ENCODE data around the gene PAOX. TPM values are rescaled to one million over a fixed set of nuclear protein-coding genes. Genes with fewer than 3 reads are reported as not detected.
A peak's percentile ranks its signal among the peaks of the same experiment; 100 is the strongest.

PAOX gene
- total and polyA plus RNA-seq, 2 of the 13 experiments (the other 11 are each of a cell fraction or from before 2014, with no cell fraction given), result 0.49 to 0.77 TPM

DNA sequence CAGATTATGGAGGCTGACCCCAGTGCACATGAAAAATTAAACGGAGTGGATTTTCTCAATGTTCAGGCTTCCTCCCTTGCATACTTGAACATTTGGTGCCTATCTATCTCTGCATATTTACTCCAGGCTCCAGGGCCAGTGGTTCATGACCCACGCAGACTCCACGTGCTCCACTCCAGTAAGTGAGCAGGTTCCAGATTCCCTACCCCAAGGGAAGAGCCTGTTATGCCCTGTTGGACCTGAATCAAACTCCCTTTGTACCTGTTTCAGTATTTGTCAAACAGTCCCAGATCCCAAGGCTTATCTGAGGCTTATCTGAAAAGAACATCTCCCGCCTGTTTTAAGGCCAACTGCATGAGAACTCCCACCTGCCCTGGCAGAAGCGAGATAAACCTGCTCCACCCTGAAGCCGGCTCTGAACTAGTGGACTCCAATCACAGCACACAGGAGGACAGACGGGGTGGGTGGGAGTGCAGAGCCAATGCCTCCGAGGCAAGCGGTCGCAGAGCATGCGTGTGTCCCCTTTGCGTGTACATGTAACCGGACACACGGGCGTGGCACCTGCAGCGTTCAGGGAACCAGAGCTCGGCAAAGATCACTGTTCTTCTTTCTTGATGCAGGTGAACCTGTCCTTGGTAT, 19.0 kb upstream of the PAOX start (continued):
- TF ChIP-seq, protein P1, sequence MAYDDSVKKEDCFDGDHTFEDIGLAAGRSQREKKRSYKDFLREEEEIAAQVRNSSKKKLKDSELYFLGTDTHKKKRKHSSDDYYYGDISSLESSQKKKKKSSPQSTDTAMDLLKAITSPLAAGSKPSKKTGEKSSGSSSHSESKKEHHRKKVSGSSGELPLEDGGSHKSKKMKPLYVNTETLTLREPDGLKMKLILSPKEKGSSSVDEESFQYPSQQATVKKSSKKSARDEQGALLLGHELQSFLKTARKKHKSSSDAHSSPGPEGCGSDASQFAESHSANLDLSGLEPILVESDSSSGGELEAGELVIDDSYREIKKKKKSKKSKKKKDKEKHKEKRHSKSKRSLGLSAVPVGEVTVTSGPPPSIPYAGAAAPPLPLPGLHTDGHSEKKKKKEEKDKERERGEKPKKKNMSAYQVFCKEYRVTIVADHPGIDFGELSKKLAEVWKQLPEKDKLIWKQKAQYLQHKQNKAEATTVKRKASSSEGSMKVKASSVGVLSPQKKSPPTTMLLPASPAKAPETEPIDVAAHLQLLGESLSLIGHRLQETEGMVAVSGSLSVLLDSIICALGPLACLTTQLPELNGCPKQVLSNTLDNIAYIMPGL (CRISPR knock-in tag; IDR thresholded peaks at IDR 0.05; ENCODE audit: borderline replicate concordance in 1 of 2, low read depth in 1 of 2), result no peak
- TF ChIP-seq ARNT2 (CRISPR knock-in tag; IDR thresholded peaks at IDR 0.05; ENCODE audit: low read depth) (peak; percentile 57; the same call in 1 of the 2 replicates), ZNF253 (CRISPR knock-in tag; IDR thresholded peaks at IDR 0.05; ENCODE audit: borderline replicate concordance) (no peak), ZNF781 (CRISPR knock-in tag; IDR thresholded peaks at IDR 0.05; ENCODE audit: borderline replicate concordance, not compliant biosample characterization) (no peak), ZNF205 (CRISPR knock-in tag; IDR thresholded peaks at IDR 0.05) (0 out of 2 replicates have a peak, but pooled peaks have one; percentile 9), ZNF724P (CRISPR knock-in tag; IDR thresholded peaks at IDR 0.05; ENCODE audit: borderline replicate concordance) (0 out of 2 replicates have a peak, but pooled peaks have one; percentile 59), ZNF678 (CRISPR knock-in tag; IDR thresholded peaks at IDR 0.05) (no peak), SP1 (IDR thresholded peaks at IDR 0.05) (no peak), SP1 (CRISPR knock-in tag; IDR thresholded peaks at IDR 0.05) (peak; percentile 4; the same call in 1 of the 2 replicates), ZNF546 (CRISPR knock-in tag; conservative IDR thresholded peaks at IDR 0.05) (0 out of 2 replicates have a peak, but pooled peaks have one; percentile 20)
- TF ChIP-seq, protein P2, sequence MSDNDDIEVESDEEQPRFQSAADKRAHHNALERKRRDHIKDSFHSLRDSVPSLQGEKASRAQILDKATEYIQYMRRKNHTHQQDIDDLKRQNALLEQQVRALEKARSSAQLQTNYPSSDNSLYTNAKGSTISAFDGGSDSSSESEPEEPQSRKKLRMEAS (IDR thresholded peaks at IDR 0.05), result peak; percentile 78
- TF ChIP-seq, protein P3, sequence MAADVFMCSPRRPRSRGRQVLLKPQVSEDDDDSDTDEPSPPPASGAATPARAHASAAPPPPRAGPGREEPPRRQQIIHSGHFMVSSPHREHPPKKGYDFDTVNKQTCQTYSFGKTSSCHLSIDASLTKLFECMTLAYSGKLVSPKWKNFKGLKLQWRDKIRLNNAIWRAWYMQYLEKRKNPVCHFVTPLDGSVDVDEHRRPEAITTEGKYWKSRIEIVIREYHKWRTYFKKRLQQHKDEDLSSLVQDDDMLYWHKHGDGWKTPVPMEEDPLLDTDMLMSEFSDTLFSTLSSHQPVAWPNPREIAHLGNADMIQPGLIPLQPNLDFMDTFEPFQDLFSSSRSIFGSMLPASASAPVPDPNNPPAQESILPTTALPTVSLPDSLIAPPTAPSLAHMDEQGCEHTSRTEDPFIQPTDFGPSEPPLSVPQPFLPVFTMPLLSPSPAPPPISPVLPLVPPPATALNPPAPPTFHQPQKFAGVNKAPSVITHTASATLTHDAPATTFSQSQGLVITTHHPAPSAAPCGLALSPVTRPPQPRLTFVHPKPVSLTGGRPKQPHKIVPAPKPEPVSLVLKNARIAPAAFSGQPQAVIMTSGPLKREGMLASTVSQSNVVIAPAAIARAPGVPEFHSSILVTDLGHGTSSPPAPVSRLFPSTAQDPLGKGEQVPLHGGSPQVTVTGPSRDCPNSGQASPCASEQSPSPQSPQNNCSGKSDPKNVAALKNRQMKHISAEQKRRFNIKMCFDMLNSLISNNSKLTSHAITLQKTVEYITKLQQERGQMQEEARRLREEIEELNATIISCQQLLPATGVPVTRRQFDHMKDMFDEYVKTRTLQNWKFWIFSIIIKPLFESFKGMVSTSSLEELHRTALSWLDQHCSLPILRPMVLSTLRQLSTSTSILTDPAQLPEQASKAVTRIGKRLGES (CRISPR knock-in tag; IDR thresholded peaks at IDR 0.05; ENCODE audit: borderline replicate concordance), result peak; percentile 80; the same call in 1 of the 2 replicates
- TF ChIP-seq, protein P4, sequence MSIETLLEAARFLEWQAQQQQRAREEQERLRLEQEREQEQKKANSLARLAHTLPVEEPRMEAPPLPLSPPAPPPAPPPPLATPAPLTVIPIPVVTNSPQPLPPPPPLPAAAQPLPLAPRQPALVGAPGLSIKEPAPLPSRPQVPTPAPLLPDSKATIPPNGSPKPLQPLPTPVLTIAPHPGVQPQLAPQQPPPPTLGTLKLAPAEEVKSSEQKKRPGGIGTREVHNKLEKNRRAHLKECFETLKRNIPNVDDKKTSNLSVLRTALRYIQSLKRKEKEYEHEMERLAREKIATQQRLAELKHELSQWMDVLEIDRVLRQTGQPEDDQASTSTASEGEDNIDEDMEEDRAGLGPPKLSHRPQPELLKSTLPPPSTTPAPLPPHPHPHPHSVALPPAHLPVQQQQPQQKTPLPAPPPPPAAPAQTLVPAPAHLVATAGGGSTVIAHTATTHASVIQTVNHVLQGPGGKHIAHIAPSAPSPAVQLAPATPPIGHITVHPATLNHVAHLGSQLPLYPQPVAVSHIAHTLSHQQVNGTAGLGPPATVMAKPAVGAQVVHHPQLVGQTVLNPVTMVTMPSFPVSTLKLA (IDR thresholded peaks at IDR 0.05), result peak; percentile 34; the same call in 1 of the 2 replicates
- TF ChIP-seq, protein P5, sequence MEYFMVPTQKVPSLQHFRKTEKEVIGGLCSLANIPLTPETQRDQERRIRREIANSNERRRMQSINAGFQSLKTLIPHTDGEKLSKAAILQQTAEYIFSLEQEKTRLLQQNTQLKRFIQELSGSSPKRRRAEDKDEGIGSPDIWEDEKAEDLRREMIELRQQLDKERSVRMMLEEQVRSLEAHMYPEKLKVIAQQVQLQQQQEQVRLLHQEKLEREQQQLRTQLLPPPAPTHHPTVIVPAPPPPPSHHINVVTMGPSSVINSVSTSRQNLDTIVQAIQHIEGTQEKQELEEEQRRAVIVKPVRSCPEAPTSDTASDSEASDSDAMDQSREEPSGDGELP (IDR thresholded peaks at IDR 0.05; ENCODE audit: borderline replicate concordance, low read depth), result no peak
- TF ChIP-seq, protein P6, sequence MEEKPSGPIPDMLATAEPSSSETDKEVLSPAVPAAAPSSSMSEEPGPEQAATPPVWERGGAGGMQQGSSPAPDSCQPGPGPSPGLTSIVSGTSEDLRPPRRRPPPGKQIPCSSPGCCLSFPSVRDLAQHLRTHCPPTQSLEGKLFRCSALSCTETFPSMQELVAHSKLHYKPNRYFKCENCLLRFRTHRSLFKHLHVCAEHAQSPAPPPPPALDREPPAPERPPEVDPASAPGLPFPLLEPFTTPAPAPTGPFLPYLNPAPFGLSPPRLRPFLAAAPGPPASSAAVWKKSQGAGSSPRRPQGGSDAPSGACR (CRISPR knock-in tag; IDR thresholded peaks at IDR 0.05), result 0 out of 2 replicates have a peak, but pooled peaks have one; percentile 13
- TF ChIP-seq, protein P7, sequence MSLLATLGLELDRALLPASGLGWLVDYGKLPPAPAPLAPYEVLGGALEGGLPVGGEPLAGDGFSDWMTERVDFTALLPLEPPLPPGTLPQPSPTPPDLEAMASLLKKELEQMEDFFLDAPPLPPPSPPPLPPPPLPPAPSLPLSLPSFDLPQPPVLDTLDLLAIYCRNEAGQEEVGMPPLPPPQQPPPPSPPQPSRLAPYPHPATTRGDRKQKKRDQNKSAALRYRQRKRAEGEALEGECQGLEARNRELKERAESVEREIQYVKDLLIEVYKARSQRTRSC (CRISPR knock-in tag; IDR thresholded peaks at IDR 0.05; ENCODE audit: low read depth), result 0 out of 2 replicates have a peak, but pooled peaks have one; percentile 20
- TF ChIP-seq, protein P8, sequence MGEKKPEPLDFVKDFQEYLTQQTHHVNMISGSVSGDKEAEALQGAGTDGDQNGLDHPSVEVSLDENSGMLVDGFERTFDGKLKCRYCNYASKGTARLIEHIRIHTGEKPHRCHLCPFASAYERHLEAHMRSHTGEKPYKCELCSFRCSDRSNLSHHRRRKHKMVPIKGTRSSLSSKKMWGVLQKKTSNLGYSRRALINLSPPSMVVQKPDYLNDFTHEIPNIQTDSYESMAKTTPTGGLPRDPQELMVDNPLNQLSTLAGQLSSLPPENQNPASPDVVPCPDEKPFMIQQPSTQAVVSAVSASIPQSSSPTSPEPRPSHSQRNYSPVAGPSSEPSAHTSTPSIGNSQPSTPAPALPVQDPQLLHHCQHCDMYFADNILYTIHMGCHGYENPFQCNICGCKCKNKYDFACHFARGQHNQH (CRISPR knock-in tag; IDR thresholded peaks at IDR 0.05), result 0 out of 2 replicates have a peak, but pooled peaks have one; percentile 10

All from HepG2 (cell line).